ENCODE data around the gene G3BP2. TPM values are rescaled to one million over a fixed set of nuclear protein-coding genes. Genes with fewer than 3 reads are reported as not detected.

G3BP2 gene
- total and polyA plus RNA-seq, 9 of the 15 experiments (the other 6 are each of a cell fraction or from before 2014, with no cell fraction given), result 25.2 to 222 (median 130) TPM

DNA sequence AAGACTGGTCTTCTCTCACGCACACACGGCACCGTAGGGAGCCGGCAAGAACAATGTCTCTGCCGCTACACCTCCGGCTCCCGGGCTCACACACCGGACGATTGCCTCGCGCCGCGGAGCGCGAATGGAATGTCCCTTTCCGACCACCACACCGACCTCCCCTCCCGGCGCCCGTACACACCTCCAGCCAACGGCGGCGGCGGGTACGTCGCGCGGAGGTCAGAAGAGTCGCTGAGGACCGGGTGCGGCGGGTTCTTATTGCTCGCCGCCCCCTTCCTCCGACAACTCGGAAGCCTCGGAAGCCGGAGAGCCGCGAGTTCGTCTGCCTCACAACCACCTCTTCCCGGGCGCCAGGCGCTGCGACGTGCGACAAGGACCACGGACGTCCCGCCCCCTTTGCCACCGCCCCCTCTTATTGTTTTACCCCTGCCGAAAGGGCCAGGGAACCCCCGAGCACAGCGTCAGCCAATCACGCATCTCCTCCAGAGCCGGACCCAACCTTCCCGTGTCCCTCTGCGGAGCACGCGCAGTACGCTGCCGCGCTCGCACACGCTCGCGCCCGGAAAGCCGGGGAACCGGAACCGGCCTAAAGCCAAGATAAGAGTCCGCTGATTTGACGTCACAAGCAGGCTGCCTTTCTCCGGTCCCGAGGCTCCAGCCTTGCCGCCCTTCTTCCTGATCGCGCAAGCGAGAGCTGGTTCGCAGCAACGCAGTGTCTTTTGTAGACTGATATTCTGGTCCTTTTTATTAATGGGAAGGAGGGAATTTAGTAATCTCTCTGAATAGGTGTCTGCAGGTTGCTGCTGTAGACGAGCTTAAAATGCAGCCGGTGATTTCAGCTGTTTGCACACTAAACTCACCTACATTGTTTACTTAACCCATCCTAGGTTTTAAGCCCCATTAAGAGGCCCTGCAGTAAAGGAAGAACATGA, at the start of gene G3BP2 (continued):
- TF ChIP-seq EP300 (IDR thresholded peaks at IDR 0.05; ENCODE audit: low read length) (peak; percentile 56), MCM7 (IDR thresholded peaks at IDR 0.05) (no peak), KAT8 (IDR thresholded peaks at IDR 0.05; ENCODE audit: low read depth) (no peak; the same call in 1 of the 2 replicates), NCOR1 (IDR thresholded peaks at IDR 0.05) (no peak; the same call in 1 of the 2 replicates), TRIM24 (IDR thresholded peaks at IDR 0.05) (0 out of 4 replicates have a peak, but pooled peaks of 1 of the 2 experiments have one; percentile 13), IFI16 (CRISPR knock-in tag; IDR thresholded peaks at IDR 0.05) (no peak), JUNB (CRISPR knock-in tag; conservative IDR thresholded peaks at IDR 0.05) (0 out of 2 replicates have a peak, but pooled peaks have one; percentile 24), U2AF1 (optimal IDR thresholded peaks at IDR 0.05; ENCODE audit: low read depth, low read length) (no peak), ATF6 (CRISPR knock-in tag; IDR thresholded peaks at IDR 0.05) (no peak)
- TF ChIP-seq, protein P1, sequence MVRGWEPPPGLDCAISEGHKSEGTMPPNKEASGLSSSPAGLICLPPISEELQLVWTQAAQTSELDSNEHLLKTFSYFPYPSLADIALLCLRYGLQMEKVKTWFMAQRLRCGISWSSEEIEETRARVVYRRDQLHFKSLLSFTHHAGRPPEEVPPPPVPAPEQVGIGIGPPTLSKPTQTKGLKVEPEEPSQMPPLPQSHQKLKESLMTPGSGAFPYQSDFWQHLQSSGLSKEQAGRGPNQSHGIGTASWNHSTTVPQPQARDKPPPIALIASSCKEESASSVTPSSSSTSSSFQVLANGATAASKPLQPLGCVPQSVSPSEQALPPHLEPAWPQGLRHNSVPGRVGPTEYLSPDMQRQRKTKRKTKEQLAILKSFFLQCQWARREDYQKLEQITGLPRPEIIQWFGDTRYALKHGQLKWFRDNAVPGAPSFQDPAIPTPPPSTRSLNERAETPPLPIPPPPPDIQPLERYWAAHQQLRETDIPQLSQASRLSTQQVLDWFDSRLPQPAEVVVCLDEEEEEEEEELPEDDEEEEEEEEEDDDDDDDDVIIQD (CRISPR knock-in tag; IDR thresholded peaks at IDR 0.05), result no peak
- TF ChIP-seq, protein P2, sequence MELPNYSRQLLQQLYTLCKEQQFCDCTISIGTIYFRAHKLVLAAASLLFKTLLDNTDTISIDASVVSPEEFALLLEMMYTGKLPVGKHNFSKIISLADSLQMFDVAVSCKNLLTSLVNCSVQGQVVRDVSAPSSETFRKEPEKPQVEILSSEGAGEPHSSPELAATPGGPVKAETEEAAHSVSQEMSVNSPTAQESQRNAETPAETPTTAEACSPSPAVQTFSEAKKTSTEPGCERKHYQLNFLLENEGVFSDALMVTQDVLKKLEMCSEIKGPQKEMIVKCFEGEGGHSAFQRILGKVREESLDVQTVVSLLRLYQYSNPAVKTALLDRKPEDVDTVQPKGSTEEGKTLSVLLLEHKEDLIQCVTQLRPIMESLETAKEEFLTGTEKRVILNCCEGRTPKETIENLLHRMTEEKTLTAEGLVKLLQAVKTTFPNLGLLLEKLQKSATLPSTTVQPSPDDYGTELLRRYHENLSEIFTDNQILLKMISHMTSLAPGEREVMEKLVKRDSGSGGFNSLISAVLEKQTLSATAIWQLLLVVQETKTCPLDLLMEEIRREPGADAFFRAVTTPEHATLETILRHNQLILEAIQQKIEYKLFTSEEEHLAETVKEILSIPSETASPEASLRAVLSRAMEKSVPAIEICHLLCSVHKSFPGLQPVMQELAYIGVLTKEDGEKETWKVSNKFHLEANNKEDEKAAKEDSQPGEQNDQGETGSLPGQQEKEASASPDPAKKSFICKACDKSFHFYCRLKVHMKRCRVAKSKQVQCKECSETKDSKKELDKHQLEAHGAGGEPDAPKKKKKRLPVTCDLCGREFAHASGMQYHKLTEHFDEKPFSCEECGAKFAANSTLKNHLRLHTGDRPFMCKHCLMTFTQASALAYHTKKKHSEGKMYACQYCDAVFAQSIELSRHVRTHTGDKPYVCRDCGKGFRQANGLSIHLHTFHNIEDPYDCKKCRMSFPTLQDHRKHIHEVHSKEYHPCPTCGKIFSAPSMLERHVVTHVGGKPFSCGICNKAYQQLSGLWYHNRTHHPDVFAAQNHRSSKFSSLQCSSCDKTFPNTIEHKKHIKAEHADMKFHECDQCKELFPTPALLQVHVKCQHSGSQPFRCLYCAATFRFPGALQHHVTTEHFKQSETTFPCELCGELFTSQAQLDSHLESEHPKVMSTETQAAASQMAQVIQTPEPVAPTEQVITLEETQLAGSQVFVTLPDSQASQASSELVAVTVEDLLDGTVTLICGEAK (IDR thresholded peaks at IDR 0.05), result peak; percentile 79
- TF ChIP-seq, protein P2 (CRISPR knock-in tag; IDR thresholded peaks at IDR 0.05), result no peak
- TF ChIP-seq, protein P3, sequence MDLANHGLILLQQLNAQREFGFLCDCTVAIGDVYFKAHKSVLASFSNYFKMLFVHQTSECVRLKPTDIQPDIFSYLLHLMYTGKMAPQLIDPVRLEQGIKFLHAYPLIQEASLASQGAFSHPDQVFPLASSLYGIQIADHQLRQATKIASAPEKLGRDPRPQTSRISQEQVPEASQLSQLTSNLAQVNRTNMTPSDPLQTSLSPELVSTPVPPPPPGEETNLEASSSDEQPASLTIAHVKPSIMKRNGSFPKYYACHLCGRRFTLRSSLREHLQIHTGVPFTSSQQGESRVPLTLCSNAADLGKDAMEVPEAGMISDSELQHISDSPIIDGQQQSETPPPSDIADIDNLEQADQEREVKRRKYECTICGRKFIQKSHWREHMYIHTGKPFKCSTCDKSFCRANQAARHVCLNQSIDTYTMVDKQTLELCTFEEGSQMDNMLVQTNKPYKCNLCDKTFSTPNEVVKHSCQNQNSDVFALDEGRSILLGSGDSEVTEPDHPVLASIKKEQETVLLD (IDR thresholded peaks at IDR 0.05), result peak; percentile 90

All from K562 (cell line).